ENCODE results near the gene KLHL21.

- TF ChIP-seq CTCF (IDR thresholded peaks at IDR 0.05) (no peak), POLR2A (IDR thresholded peaks at IDR 0.05) (no peak)
Measured at GRCh38 chr1:6628971-6629479, 26.4 kb upstream of the KLHL21 start.
